ENCODE results near the gene WAS.

WAS gene

DNA sequence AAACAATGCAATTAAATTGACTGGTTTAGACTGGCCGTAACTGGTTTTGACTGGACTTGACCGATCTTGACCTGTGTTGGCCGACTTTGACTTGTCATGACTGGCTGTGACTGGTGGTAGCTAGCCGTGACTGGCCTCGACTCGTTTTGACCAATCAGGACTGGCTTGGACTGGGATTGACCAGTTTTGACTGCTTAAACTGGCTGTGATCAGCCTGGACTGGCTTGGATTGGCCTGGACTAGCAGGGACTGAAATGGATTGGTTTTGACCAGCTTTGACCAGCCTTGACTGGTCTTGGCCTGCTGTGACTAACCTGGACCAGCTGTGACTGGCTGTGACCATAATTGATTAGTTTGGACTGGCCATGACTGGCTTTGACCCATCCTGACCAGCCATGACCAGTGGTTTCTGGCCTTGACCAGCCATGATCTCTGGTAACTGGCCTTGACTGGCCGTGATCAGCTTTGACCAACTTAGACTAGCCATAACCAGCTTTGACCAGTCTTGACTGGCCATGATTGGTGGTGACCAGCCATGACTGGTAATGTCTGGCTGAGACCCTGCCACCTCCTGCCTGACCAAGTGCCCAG, 26.0 kb downstream of the WAS start:
- in situ Hi-C loops (cut with HindIII; ENCODE audit: low sequenced_read_pairs) = loop anchor here (10.0 kb wide), 1 partner anchor 85 kb away; no protein-coding TSS in a partner anchor

DNA sequence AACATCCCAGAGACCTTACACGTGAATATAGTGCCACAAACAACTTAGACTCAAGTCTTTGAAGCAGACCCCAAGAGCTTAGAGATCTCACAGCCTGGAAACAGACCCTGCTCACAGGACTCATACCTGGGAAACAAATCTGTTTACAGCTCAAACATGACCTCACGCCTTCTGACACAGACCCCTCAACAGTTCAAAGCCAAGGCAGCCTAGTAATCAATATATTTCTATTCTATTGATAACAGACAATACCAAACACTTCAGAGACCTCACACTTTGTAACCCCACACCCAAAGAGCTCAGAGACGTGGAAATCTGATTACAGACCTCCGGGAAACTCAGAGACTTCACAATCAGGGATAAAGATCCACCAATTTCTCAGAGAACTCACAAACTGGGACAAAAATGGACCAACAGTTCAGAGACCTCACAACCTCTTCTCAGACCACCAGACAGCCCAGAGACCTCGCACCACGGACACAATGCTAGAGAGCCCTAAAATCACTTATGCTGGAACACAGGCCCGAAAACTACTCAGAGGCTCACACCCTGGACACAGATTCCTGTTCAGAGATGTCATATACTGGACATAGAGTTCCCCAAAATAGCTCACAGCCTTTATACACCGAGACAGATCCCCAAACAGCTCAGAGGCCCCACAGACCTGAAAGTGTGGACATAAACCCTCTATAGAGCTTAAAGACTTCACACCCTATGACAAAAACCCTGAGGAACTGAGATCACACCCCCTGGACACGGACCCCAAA, 27.7 kb downstream of the WAS start:
- in situ Hi-C loops (cut with HindIII; ENCODE audit: low sequenced_read_pairs) = no loop called here

DNA sequence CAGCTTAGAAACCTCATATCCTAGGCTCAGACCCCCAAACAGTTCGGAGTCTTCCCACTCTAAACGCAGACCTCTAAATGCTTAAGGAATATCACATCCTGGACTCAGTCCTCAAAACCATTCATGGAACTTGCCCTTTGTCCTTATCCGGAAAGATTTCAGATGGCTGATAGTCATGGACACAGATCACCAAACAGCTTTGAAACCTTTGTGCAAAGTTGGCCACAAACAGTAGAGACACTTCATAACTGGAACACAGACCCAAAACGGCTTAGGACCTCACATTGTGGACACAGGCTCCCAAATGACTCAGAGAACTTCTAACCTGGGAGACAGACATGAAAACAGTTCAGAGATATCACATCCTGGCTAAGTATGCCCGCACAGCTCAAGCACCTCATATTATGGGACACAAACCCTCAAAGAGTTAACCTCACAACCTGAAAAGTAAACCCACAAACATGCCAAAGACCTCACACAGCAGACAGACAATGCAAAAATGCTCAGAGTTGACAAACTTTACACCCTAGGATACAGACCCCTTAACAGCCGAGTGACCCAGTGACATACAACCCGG, 28.4 kb downstream of the WAS start:
- in situ Hi-C loops (cut with HindIII; ENCODE audit: low sequenced_read_pairs) = no loop called here

DNA sequence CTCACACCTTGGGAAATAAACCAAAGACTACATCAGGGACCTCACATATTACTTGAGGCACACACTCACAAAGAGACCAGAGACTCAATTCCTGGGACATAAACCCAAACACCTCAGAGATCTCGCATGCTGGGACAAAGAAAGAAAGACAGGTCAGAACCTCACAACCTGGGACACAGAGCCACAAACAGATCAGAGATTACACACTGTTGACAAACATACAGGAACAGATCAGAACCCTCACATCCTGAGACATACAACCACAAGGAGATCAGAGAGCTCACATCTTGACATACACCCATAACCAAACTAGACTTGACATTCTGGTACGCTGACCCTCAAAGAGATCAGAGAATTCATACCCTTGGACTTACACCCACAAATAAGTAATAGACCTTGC, 30.2 kb downstream of the WAS start:
- in situ Hi-C loops (cut with HindIII; ENCODE audit: low sequenced_read_pairs) = no loop called here

DNA sequence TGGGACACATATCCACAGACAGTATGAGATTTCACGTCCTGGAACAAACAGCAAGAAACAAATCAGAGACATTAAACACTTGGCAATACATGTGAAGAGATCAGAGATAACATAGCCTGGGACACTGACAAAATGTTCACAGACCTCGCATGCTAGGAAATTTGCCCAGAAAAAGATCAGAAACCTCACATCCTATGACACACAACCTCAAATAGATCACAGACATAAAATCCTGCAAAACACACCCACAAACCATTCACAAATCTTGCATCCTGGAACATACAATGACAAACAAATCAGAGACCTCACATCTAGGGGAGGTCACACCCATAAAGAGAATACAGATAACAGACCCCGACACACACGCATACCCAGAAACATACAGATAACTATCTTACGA, 31.0 kb downstream of the WAS start:
- in situ Hi-C loops (cut with HindIII; ENCODE audit: low sequenced_read_pairs) = no loop called here

DNA sequence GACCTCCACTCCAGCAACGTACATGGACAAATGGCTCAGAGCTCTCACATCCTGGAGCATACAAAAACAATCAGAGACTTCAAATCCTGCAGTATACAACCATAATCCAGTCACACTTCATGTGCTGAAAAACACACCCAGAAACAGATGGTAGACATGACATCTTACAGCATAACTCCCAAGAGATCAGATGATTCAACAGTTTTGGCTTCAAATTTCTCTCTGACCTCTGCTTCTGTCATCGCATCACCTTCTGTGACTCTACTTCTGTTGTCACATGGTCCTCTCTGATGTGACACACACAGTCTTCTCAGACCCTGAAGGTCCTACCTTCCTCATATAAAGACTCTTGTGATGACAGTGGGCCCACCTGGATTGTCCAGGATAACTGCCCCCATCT, 31.5 kb downstream of the WAS start:
- in situ Hi-C loops (cut with HindIII; ENCODE audit: low sequenced_read_pairs) = no loop called here

DNA sequence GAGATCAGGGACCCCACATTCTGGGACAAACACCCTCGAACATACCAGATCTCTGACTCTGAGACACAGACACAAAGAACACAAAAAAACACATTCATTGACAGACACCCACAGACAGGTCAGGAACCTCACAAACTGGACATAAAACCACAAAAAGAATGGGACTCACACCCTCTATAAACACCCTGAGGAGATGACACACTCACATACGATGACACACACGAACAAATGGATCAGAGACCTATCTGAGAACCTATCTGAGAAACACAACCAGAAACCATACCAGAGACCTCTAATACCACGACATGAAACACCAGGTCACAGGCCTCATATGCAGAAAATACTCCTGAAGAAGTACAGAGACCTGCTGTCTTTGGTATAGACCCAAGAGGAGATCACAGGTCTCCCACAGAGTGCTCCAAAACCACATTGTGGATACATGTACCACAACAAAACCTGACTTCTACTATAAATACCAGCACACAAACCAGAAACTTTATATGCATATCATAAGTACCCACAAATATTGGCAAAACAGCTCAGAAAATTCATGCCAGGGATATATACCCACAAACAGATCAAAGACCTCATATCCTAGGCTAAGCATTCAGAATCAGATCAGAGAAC, 32.4 kb downstream of the WAS start:
- in situ Hi-C loops (cut with HindIII; ENCODE audit: low sequenced_read_pairs) = no loop called here

DNA sequence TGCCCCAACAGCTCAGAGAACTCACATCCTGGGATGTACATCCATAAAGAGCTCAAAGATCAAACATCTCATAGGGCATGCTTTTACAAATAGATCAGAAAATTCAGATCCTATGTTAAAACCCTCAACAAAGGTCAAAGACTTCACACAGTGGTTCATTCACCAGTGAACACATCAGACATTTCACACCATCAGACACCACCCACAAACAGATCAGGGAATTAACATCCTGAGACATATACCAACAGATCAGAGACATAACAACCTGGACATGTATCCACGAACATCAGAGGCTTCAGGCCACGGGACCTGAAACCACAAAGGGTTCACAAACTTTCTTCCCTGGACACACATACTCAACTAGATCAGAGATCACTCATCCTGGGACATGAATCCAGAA, 36.4 kb downstream of the WAS start:
- in situ Hi-C loops (cut with HindIII; ENCODE audit: low sequenced_read_pairs) = no loop called here

DNA sequence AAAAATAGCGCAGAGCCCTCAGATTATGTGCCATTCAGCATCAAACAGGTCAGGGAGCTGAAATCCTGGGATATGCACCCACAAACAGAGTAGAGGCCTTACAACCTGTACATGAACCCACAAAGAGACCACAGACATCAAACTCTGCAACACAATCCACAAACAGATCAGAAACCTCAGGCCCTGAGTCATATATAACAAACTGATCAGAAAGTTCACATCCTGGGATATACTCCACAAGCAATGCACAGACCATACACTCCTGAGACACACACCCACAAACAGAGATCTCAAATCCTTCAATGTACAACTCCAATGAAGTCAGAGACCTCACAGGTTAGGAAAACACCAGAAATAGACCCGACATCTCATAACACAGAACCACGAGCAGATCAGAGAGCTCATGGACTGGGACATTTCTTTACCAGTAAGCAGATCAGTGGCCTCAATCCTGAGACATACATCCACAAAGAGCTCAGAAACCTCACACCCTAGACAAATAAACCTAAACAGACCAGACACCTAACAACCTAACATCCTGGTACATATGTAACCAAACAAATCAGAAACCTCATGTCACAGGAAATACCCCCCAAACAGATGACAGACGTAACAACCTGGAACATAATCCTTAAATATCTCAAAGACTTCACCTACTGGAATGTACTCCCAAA, 37.1 kb downstream of the WAS start:
- in situ Hi-C loops (cut with HindIII; ENCODE audit: low sequenced_read_pairs) = no loop called here

DNA sequence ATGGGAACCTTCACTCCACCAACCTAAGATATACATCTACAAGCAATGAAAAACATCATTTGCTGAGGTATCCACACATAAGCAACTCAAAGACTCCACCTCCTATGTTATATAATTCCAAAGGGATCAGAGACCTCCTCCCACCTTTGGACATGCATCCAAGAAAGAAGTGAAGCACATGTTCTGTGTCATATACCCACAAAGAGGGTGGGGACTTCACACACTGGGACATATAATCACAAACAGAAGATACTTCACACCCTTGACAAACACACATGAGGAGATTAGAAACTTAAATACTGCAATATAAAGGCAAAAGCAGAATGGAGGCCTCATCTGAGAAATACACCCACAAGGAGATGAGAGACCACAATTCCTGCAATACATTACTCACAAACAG, 38.3 kb downstream of the WAS start:
- in situ Hi-C loops (cut with HindIII; ENCODE audit: low sequenced_read_pairs) = no loop called here

DNA sequence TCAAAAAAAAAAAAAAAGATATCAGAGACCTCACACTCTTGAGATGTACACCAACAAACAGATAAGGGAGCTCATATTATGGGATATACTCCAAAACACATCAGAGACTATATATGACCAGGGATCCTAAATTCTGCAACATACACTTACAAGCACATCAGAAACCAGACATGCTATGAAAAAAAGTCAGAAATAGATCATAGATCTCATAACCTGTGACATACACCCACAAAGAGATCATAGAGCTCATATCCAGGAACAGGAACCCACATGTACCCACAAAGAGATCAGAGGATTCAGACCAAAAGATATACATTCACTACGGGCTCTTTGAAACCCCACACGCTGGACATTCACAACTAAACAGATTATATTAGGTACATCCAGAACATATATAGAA, 43.0 kb downstream of the WAS start:
- in situ Hi-C loops (cut with HindIII; ENCODE audit: low sequenced_read_pairs) = no loop called here

DNA sequence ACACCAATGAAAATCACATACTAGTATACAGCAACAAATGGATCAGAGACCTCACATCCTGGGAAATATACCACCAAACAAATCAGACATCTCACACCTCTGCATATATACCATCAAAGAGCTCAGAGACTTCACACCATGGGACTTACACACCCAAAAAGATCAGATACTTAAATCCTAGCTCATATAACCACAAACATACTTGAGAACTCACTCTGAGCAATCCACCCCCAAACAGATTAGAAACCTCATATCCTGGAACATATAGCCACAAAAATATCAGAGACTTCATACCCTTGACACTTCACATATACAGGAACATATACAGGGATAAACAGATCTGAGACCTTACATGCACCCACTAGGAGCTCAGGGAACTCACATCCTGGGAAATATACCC, 45.1 kb downstream of the WAS start:
- in situ Hi-C loops (cut with HindIII; ENCODE audit: low sequenced_read_pairs) = no loop called here

DNA sequence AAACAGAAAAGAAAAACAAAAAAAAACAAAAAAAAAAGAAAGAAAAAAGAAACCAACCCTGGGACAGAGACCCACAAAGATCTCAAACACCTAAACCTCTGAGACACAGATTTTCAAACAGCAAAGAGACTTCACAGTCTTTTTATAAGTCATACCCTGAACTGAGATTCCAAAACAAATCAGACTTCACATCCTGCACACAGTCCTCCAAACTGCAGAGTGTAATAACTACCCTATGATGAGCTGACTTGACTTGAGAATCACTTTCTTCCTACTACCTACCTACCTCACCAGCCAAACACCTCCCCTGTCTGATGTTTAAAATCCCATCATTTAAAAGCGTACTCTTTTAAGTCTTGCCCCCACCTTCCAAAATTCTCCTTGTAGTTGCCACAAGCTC, 52.7 kb downstream of the WAS start:
- in situ Hi-C loops (cut with HindIII; ENCODE audit: low sequenced_read_pairs) = no loop called here

DNA sequence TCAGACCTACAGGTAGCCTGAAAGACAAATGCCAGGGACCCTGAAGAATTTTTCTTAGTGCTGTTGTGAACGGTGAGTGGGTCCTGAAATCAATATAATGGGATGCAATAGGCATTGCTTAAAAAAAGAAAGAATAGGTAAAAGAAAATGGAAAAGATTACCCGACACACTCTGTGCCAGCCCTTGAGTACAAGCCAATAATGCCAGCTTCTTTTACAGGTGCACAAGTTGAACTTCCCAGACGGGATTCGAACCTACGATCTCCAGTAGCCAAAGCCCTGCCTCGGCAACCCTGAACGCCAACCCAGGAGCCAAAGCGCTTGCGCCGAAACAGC, 53.2 kb downstream of the WAS start:
- in situ Hi-C loops (cut with HindIII; ENCODE audit: low sequenced_read_pairs) = no loop called here

DNA sequence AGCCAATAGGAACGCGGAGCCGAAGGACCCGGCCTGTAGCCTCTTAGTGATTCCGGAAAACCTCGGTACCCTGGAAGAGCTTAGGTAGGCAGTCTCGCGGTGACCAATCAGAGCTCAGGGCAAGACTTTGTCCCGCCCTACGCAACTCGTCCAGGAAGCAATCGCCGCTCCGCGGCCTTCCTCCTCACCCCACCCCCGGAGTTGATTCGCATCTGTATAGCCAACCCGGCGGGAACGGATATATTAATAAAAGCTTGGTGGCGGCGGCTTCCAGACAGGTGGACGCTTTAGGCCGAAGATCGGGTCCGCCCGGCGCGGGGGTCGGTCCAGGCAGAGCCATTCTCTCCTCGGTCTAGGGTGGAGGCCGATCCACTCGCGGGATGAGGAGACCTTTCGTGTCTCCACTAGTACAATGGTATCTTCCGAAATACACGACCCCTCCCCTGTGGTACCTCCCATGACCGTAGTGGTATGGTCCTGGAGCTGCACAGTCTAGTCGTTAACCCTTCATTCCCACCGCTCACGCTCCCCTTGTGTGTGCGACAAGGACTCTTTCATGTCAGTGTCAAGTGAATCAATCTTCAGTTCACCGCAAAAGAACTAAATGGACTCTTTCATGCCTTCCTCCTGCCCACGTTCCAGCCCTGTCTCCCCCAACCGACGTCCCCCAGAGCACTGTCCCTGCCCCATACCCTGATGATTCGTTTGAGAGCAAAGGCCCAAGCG, 53.8 kb downstream of the WAS start:
- in situ Hi-C loops (cut with HindIII; ENCODE audit: low sequenced_read_pairs) = no loop called here

DNA sequence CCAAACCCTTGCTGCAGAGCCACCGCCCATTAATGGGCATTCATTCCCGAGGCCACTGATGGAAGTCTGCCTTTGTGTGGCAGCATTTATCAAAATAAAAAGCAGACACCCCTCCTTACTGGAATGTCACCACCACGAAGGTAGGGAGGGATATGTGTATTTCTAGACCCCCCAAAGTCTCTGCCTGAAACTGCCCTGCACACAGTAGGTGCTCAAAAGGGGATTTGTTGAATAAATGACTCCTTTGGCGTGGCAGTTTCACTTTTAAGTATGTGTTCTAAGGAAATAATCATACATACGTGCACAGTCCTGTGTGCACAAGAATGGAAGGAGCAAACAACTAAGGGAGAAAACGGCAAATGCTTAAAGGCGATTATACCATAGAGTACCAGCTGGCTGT, 54.3 kb downstream of the WAS start:
- in situ Hi-C loops (cut with HindIII; ENCODE audit: low sequenced_read_pairs) = no loop called here

Data from endothelial cell of hepatic sinusoid (primary cell).